ENCODE data around the gene ADGRB3. TPM values are rescaled to one million over a fixed set of nuclear protein-coding genes. Genes with fewer than 3 reads are reported as not detected.

ADGRB3 gene
- total and polyA plus RNA-seq, 8 donors = 0.04 to 0.34 (median 0.21) TPM

- 40 to 46% methylated on average over 1 of the region's 1 CpG for WGBS, 2 donors
- intact Hi-C loops (cut with DNase I) = no loop called here
- Histone ChIP-seq H3K4me3 (no peak overlapping the region), H3K9me3 (no peaks in the 10 kb centered on the region), H3K27me3 (no peaks in the 10 kb centered on the region), H3K4me1 (peaks cover 0 to 4% (median 0%) of the 10 kb centered on the region in 3 donors), H3K27ac (no peak overlapping the region), H3K36me3 (no peaks in the 10 kb centered on the region)
- no peak for DNase-seq
- no peak for FAIRE-seq
- no peak for TF ChIP-seq CTCF (IDR thresholded peaks at IDR 0.05)
- ATAC-seq = no peak
Observed at GRCh38 chr6:69059413-69059812, 424.3 kb downstream of the ADGRB3 start.

- DNase-seq (no peak), FAIRE-seq (no peak), ATAC-seq (no peak)
- no peaks in the 10 kb centered on the region for H3K9me3 ChIP-seq
- H3K36me3 ChIP-seq = no peaks in the 10 kb centered on the region
- H3K4me1 ChIP-seq = peaks cover 0 to 5% (median 0%) of the 10 kb centered on the region in 3 donors
- no peak overlapping the region for H3K4me3 ChIP-seq
- WGBS, 2 donors = 47 to 50% methylated on average over 4 of the region's 4 CpGs
- no peak overlapping the region for H3K27ac ChIP-seq
- intact Hi-C loops (cut with DNase I) = no loop called here
- H3K27me3 ChIP-seq = no peaks in the 10 kb centered on the region
- no peak for TF ChIP-seq CTCF (IDR thresholded peaks at IDR 0.05)
Observed at GRCh38 chr6:69061066-69061465, 426.0 kb downstream of the ADGRB3 start.

- no peak overlapping the region for H3K4me3 ChIP-seq
- FAIRE-seq (no peak), ATAC-seq (no peak), DNase-seq (no peak)
- H3K9me3 ChIP-seq = no peaks in the 10 kb centered on the region
- no peaks in the 10 kb centered on the region for H3K27me3 ChIP-seq
- no peaks in the 10 kb centered on the region for H3K36me3 ChIP-seq
- no peak overlapping the region for H3K27ac ChIP-seq
- WGBS, 2 donors = 81 to 90% methylated on average over 2 of the region's 2 CpGs
- H3K4me1 ChIP-seq = peaks cover 0 to 5% (median 0%) of the 10 kb centered on the region in 3 donors
- no peak for TF ChIP-seq CTCF (IDR thresholded peaks at IDR 0.05)
- intact Hi-C loops (cut with DNase I) = no loop called here
Observed at GRCh38 chr6:69063401-69063800, 428.3 kb downstream of the ADGRB3 start.

GRCh38 chr6:69064226-69064625 lies 429.1 kb downstream of the ADGRB3 start:
- peaks cover 0 to 5% (median 0%) of the 10 kb centered on the region in 3 donors for H3K4me1 ChIP-seq
- H3K27ac ChIP-seq = no peak overlapping the region
- intact Hi-C loops (cut with DNase I) = no loop called here
- peak; percentile 91 for FAIRE-seq
- 23 to 31% methylated on average over 1 of the region's 1 CpG for WGBS, 2 donors
- no peaks in the 10 kb centered on the region for H3K27me3 ChIP-seq
- no peaks in the 10 kb centered on the region for H3K9me3 ChIP-seq
- ATAC-seq = no peak
- no peak for DNase-seq
- H3K36me3 ChIP-seq = no peaks in the 10 kb centered on the region
- no peak overlapping the region for H3K4me3 ChIP-seq
- no peak for TF ChIP-seq CTCF (IDR thresholded peaks at IDR 0.05)

GRCh38 chr6:69069881-69070280 lies 434.8 kb downstream of the ADGRB3 start:
- no peaks in the 10 kb centered on the region for H3K9me3 ChIP-seq
- H3K4me3 ChIP-seq = no peak overlapping the region
- intact Hi-C loops (cut with DNase I) = no loop called here
- no peaks in the 10 kb centered on the region for H3K36me3 ChIP-seq
- no peaks in the 10 kb centered on the region for H3K27me3 ChIP-seq
- no peak for TF ChIP-seq CTCF (IDR thresholded peaks at IDR 0.05)
- ATAC-seq = no peak
- H3K27ac ChIP-seq = no peak overlapping the region
- no peaks in the 10 kb centered on the region for H3K4me1 ChIP-seq
- no peak for DNase-seq
- 62 to 70% methylated on average over 1 of the region's 1 CpG for WGBS, 2 donors
- FAIRE-seq = no peak

All from pancreas (tissue), 10 donors.